Neural crest cell (in vitro differentiated cells): Measurements from ENCODE around the gene C11orf86. TPM values are rescaled to one million over a fixed set of nuclear protein-coding genes. Genes with fewer than 3 reads are reported as not detected.
A peak's percentile ranks its signal among the peaks of the same experiment; 100 is the strongest.

Experiments used
- DNase-seq: peaks from one replicate; pipeline ENCODE4 v3.0.0; 2021; ENCODE audit warnings: low read depth, mixed read lengths, low spot score
- H3K27ac Mint-ChIP-seq: one replicate; pipeline ENCODE4 v1.8.0; 2021; ENCODE audit warnings: mild to moderate bottlenecking, mixed read lengths; ENCODE audit not compliant: unreplicated experiment
- H3K27me3 Mint-ChIP-seq: 2 replicates; pipeline ENCODE4 v1.8.0; 2021; ENCODE audit warnings: low read depth, mild to moderate bottlenecking, mixed read lengths
- H3K36me3 Mint-ChIP-seq: 2 replicates; pipeline ENCODE4 v1.8.0; 2021; ENCODE audit warnings: low read depth, mild to moderate bottlenecking, mixed read lengths
- H3K4me1 Mint-ChIP-seq: 2 replicates; pipeline ENCODE4 v1.8.0; 2021; ENCODE audit warnings: mixed read lengths
- H3K4me3 Mint-ChIP-seq: one replicate; pipeline ENCODE4 v1.8.0; 2021; ENCODE audit warnings: mild to moderate bottlenecking, mixed read lengths
- H3K9me3 Mint-ChIP-seq: 2 replicates; pipeline ENCODE4 v1.8.0; 2021; ENCODE audit warnings: mixed read lengths
- CTCF ChIP-seq: fragments of 200-600 bp; sonication (generic); conservative IDR thresholded peaks from 2 replicates; pipeline ENCODE4 v1.5.0; 2021; ENCODE audit warnings: antibody characterized with exemption, mild to moderate bottlenecking
- total RNA-seq: library from RNA; stranded (reverse); gene quantifications from 2 replicates; pipeline ENCODE4 v1.2.1, GENCODE V29; 2021

Gene C11orf86
- total RNA-seq, 1 donor from 2014 or later = not detected

- H3K27ac Mint-ChIP-seq = no peak overlapping the region
These were observed 7.3 kb upstream of the C11orf86 start for GRCh38 chr11:66967670-66968425.

GRCh38 chr11:66969584-66970225, 5.4 kb upstream of the C11orf86 start:
- Mint-ChIP-seq H3K4me1 (peaks cover 12% of the 10 kb centered on the region), H3K4me3 (no peak overlapping the region), H3K27me3 (no peaks in the 10 kb centered on the region)

More at GRCh38 chr11:66967670-66968425, 7.3 kb upstream of the C11orf86 start:
- Mint-ChIP-seq H3K4me1 (peaks cover 12% of the 10 kb centered on the region), H3K27me3 (no peaks in the 10 kb centered on the region), H3K9me3 (no peaks in the 10 kb centered on the region), H3K36me3 (no peaks in the 10 kb centered on the region), H3K4me3 (no peak overlapping the region)
- no peak for TF ChIP-seq CTCF
- no peak for DNase-seq

GRCh38 chr11:66970371-66970806, 4.7 kb upstream of the C11orf86 start:
- Mint-ChIP-seq H3K27me3 (no peaks in the 10 kb centered on the region), H3K36me3 (no peaks in the 10 kb centered on the region), H3K4me1 (peaks cover 12% of the 10 kb centered on the region), H3K4me3 (no peak overlapping the region), H3K27ac (peak overlapping the region; percentile 77), H3K9me3 (no peaks in the 10 kb centered on the region)
- DNase-seq = no peak
- TF ChIP-seq CTCF = no peak

More at GRCh38 chr11:66969584-66970225, 5.4 kb upstream of the C11orf86 start:
- DNase-seq = no peak
- H3K9me3 Mint-ChIP-seq = no peaks in the 10 kb centered on the region
- no peaks in the 10 kb centered on the region for H3K36me3 Mint-ChIP-seq
- H3K27ac Mint-ChIP-seq = no peak overlapping the region
- TF ChIP-seq CTCF = no peak

DNA sequence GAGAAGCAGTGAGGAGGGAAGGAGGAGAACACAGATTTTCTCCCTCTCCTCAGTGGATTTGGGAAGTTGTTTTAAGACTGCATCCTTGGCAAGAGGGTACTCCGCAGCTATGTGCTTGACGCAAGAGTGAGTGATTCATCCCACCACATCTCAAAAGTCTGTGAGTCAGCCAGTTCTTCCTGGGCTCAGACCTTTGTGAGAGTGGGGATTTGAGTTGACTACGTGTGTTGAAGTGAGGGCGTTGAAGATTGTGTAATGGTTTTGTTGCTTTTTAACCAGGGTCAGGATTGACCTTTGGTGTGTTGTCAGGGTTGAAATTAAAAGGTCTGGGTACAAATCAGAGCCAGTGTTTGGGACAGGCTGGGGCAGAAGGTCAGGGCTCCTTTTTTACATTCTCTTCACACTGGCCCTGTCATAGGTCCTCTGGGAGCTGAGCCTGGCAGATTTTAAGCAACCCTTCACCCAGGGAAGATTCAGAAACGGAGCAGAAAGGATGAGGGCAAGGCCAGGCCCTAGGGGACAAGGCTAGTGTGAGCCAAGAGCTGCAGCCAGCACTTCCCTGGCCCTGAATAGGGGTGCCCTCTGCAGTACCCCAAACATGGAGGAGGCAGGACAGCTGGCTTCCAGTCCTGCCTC, 4.2 kb upstream of the C11orf86 start:
- Mint-ChIP-seq H3K27ac (no peak overlapping the region), H3K27me3 (no peaks in the 10 kb centered on the region), H3K9me3 (no peaks in the 10 kb centered on the region), H3K4me1 (peaks cover 12% of the 10 kb centered on the region), H3K4me3 (no peak overlapping the region), H3K36me3 (no peaks in the 10 kb centered on the region)
- no peak for DNase-seq
- TF ChIP-seq CTCF = no peak

- no peak overlapping the region for H3K4me3 Mint-ChIP-seq
- H3K36me3 Mint-ChIP-seq = no peaks in the 10 kb centered on the region
- no peaks in the 10 kb centered on the region for H3K27me3 Mint-ChIP-seq
- TF ChIP-seq CTCF = no peak
- H3K27ac Mint-ChIP-seq = no peak overlapping the region
- H3K9me3 Mint-ChIP-seq = no peaks in the 10 kb centered on the region
- no peak for DNase-seq
- peaks cover 12% of the 10 kb centered on the region for H3K4me1 Mint-ChIP-seq
These were observed 3.6 kb upstream of the C11orf86 start for GRCh38 chr11:66971488-66971887.
